Measurements from ENCODE around the gene STIP1.

GRCh38 chr11:64203421-64204079, 17.6 kb downstream of the STIP1 start:
- TF ChIP-seq ZNF274 (IDR thresholded peaks at IDR 0.05; ENCODE audit: borderline replicate concordance, low read depth, low read length) (no peak), NRF1 (conservative IDR thresholded peaks at IDR 0.05 in 1 of 2, IDR thresholded peaks at IDR 0.05 in 1 of 2) (no peak)
